Measurements from ENCODE around the gene OR10H3.

DNA sequence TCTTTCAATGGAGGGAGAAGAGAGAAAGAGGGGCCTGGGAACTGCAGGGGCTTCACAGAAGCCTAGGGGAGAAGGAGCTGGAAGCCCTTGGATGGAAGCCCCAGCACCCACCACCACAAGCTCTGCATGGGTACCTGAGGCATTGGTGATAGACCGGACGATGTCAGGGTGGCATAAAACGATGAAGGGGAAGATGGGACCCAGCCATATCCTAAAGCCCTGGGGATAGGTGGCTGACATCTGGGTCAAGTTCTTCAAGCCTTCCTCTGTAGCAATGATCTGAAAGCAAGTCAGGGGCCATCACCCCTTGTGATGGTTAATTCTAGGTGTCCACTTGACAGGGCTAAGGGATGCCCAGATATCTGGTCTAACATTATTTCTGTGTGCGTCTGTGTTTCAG, 38.5 kb downstream of the OR10H3 start:
- TF ChIP-seq, protein P1, sequence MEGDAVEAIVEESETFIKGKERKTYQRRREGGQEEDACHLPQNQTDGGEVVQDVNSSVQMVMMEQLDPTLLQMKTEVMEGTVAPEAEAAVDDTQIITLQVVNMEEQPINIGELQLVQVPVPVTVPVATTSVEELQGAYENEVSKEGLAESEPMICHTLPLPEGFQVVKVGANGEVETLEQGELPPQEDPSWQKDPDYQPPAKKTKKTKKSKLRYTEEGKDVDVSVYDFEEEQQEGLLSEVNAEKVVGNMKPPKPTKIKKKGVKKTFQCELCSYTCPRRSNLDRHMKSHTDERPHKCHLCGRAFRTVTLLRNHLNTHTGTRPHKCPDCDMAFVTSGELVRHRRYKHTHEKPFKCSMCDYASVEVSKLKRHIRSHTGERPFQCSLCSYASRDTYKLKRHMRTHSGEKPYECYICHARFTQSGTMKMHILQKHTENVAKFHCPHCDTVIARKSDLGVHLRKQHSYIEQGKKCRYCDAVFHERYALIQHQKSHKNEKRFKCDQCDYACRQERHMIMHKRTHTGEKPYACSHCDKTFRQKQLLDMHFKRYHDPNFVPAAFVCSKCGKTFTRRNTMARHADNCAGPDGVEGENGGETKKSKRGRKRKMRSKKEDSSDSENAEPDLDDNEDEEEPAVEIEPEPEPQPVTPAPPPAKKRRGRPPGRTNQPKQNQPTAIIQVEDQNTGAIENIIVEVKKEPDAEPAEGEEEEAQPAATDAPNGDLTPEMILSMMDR (conservative IDR thresholded peaks at IDR 0.05; ENCODE audit: low read depth in 2 of 2), result no peak
- TF ChIP-seq JUNB (IDR thresholded peaks at IDR 0.05; ENCODE audit: unreplicated experiment) (no peak), CREB1 (CRISPR knock-in tag; IDR thresholded peaks at IDR 0.05; ENCODE audit: low read depth) (no peak)

Data from GM23338 (cell line).